Glutamatergic neuron (in vitro differentiated cells): ENCODE results near the gene RTN4IP1. TPM values are rescaled to one million over a fixed set of nuclear protein-coding genes. Genes with fewer than 3 reads are reported as not detected.

Experiments used
- DNase-seq: peaks from one replicate; pipeline ENCODE4 v3.0.0; 2022
- H3K27ac Mint-ChIP-seq: one replicate; pipeline ENCODE4 v1.8.0; 2020; ENCODE audit warnings: mild to moderate bottlenecking, mixed read lengths, inconsistent platforms; ENCODE audit not compliant: unreplicated experiment
- H3K27me3 Mint-ChIP-seq: one replicate; pipeline ENCODE4 v1.8.0; 2020; ENCODE audit warnings: mild to moderate bottlenecking, moderate library complexity, mixed read lengths, inconsistent platforms; ENCODE audit not compliant: unreplicated experiment
- H3K36me3 Mint-ChIP-seq: one replicate; pipeline ENCODE4 v1.8.0; 2020; ENCODE audit warnings: mild to moderate bottlenecking, mixed read lengths, inconsistent platforms; ENCODE audit not compliant: unreplicated experiment
- H3K4me1 Mint-ChIP-seq: one replicate; pipeline ENCODE4 v1.8.0; 2020; ENCODE audit warnings: mild to moderate bottlenecking, low read depth, mixed read lengths, inconsistent platforms; ENCODE audit not compliant: unreplicated experiment
- H3K4me3 Mint-ChIP-seq: one replicate; pipeline ENCODE4 v1.8.0; 2020; ENCODE audit warnings: mild to moderate bottlenecking, mixed read lengths, inconsistent platforms; ENCODE audit not compliant: unreplicated experiment
- H3K9me3 Mint-ChIP-seq: one replicate; pipeline ENCODE4 v1.8.0; 2020; ENCODE audit warnings: mild to moderate bottlenecking, moderate library complexity, mixed read lengths, inconsistent platforms; ENCODE audit not compliant: unreplicated experiment
- total RNA-seq: library from RNA; stranded (reverse); fragmentation: NEBNext Ultra II Directional; extraction: Animal tissue kit (Norgen Biotek cat#: 25700); gene quantifications from one replicate; pipeline ENCODE4 v1.2.1, GENCODE V29; 2021; ENCODE audit not compliant: unreplicated experiment
- TF ChIP-seq, protein P1 (sequence below): fragments of 200-600 bp; sonication (generic); IDR thresholded peaks from one replicate; pipeline ENCODE4 v1.5.0; 2021; ENCODE audit not compliant: partially characterized antibody, unreplicated experiment

The RTN4IP1 gene
- total RNA-seq, 1 donor from 2014 or later: 4.7 TPM

DNA sequence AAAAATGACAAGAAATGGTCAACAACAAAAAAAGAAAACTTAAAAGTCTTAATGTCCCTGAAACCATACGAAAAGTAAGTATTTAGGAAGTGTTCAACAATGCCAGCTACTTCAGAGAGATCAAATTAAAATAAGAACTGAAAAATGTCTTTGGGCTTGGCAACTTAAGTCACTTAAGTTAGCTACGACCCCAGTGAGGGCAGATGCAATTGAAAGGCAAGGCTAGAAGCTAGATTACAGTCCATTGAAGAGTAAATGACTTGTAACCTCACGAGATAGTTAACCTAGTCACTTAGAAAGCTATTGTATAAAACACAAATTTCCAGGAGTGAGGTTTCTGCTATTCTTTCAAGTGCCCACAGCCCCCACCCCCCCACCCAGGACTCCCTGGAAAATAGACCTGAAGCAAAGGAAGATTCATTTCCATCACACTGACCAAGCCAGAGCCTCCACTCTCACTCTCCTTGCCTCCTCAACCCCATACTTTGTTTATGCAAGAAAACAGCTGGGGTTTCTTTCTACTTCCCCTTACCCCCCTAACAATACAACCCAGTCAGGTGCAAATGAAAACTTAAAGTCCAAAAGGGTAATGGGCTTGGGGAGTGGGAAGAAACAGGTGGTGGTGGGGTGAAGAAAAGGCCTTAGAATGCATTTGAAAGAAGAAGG, 14.6 kb downstream of the RTN4IP1 start:
- H3K4me3 Mint-ChIP-seq: no peak overlapping the region
- H3K27me3 Mint-ChIP-seq: no peaks in the 10 kb centered on the region
- H3K4me1 Mint-ChIP-seq: no peaks in the 10 kb centered on the region
- H3K27ac Mint-ChIP-seq: no peak overlapping the region
- DNase-seq: no peak
- no peaks in the 10 kb centered on the region for H3K9me3 Mint-ChIP-seq
- no peaks in the 10 kb centered on the region for H3K36me3 Mint-ChIP-seq
- TF ChIP-seq, protein P1, sequence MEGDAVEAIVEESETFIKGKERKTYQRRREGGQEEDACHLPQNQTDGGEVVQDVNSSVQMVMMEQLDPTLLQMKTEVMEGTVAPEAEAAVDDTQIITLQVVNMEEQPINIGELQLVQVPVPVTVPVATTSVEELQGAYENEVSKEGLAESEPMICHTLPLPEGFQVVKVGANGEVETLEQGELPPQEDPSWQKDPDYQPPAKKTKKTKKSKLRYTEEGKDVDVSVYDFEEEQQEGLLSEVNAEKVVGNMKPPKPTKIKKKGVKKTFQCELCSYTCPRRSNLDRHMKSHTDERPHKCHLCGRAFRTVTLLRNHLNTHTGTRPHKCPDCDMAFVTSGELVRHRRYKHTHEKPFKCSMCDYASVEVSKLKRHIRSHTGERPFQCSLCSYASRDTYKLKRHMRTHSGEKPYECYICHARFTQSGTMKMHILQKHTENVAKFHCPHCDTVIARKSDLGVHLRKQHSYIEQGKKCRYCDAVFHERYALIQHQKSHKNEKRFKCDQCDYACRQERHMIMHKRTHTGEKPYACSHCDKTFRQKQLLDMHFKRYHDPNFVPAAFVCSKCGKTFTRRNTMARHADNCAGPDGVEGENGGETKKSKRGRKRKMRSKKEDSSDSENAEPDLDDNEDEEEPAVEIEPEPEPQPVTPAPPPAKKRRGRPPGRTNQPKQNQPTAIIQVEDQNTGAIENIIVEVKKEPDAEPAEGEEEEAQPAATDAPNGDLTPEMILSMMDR: no peak

DNA sequence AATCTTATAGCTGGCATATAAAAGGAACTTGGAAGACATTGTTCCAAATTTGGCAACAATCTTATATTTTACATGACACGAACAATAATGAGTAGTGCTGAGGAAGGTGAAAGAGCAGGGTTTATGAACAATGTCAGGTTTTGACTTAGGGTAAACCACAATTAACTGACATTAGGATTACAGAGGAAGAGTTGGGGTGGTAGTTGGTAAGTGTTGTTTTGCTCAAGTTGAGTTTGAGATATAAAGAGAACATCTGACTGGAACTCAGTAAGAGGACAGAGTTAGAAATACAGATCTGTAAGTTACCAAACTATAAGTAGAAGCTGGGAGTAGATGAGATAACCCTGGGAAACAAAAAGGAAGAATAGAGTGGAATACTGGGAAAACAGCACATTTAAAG, 15.1 kb downstream of the RTN4IP1 start:
- Mint-ChIP-seq H3K4me1 (no peaks in the 10 kb centered on the region), H3K4me3 (no peak overlapping the region), H3K9me3 (no peaks in the 10 kb centered on the region), H3K36me3 (no peaks in the 10 kb centered on the region), H3K27ac (no peak overlapping the region), H3K27me3 (no peaks in the 10 kb centered on the region)
- DNase-seq: no peak
- TF ChIP-seq, protein P1: no peak

DNA sequence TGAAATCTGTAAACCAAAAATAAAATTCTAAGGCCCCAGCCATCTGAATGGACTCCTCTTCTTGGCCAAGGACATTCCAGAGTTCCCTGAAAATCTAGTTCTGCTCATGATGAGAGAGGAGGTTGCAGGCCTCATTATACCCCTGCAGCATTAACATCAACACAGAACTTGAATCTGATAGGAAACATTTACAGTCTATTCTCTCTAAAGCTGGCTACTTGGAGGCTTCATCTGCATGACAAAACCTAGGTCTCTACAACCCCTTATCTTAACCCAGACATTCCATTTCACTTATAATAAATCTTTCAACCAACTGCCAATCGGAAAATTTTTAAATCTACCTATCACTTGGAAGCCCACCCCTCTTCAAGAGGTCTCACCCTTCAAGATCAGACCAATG, 15.7 kb downstream of the RTN4IP1 start:
- Mint-ChIP-seq H3K9me3 (no peaks in the 10 kb centered on the region), H3K27ac (no peak overlapping the region), H3K27me3 (no peaks in the 10 kb centered on the region), H3K36me3 (no peaks in the 10 kb centered on the region), H3K4me1 (no peaks in the 10 kb centered on the region), H3K4me3 (no peak overlapping the region)
- TF ChIP-seq, protein P1: no peak
- no peak for DNase-seq

DNA sequence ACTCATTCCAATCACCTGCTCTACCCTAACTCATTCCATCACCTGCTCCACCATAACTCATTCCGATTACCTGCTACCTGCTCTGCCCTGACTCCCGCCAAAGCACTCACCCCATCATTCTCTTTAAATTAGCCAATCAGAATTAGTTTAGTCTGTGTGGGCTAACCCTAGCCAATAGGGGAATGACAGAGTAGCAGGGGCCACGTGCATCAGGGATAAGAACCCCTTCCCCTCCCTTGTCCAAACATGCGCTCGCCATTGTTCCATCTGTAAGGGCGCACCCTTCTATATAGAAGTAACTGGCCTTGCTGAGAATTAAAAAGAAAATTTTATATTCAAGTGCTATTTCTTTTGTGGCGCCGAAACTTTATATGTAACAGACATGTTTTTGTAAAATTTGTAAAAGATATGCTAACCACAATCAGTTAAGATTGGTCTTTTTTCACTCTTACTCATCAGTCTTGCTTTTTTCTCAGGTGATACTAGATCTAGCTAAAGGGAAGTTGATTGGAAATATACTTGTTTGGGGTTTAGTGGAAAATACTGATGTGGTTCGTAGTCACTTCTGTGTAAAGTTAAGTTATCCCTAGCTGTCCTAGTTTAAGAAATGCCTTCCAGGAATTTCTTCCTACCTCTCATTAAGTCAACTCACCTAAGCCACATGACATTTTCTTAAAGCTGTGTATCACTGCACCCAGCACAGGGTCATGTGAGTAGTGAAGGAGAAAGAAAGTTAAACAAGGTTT, 16.5 kb downstream of the RTN4IP1 start:
- no peaks in the 10 kb centered on the region for H3K27me3 Mint-ChIP-seq
- H3K36me3 Mint-ChIP-seq: no peaks in the 10 kb centered on the region
- no peaks in the 10 kb centered on the region for H3K4me1 Mint-ChIP-seq
- no peaks in the 10 kb centered on the region for H3K9me3 Mint-ChIP-seq
- DNase-seq: no peak
- no peak overlapping the region for H3K27ac Mint-ChIP-seq
- no peak overlapping the region for H3K4me3 Mint-ChIP-seq
- TF ChIP-seq, protein P1: no peak

DNA sequence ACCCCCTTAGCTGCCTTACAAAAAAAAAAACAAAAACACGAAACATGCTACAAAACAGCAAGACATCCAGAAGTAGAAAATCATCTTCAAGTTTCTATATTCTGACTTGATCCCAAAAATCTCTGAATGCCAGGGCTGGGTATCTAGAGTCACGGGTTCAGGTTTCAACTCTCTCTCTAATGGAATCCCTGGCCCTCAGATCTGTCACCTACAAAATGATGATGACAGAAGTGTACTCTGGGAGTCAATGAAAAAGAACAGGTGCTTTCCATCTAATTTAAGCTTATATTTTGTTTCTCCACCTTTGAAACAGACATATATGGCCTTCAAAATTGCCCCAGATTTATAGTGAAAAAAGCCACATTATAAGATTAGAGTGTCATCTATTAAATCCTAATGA, 18.3 kb downstream of the RTN4IP1 start:
- H3K27me3 Mint-ChIP-seq: no peaks in the 10 kb centered on the region
- no peaks in the 10 kb centered on the region for H3K36me3 Mint-ChIP-seq
- H3K9me3 Mint-ChIP-seq: no peaks in the 10 kb centered on the region
- H3K4me3 Mint-ChIP-seq: no peak overlapping the region
- TF ChIP-seq, protein P1: no peak
- H3K27ac Mint-ChIP-seq: no peak overlapping the region
- no peaks in the 10 kb centered on the region for H3K4me1 Mint-ChIP-seq
- DNase-seq: no peak
